Activated CD8-positive, alpha-beta memory T cell treated with anti-CD3 and anti-CD28 coated beads, Interleukin-2, amount 50 U/mL, for 24 hours (primary cell): ENCODE results near the gene TTC38.

Experiments
- DNase-seq: peaks from one replicate; pipeline ENCODE4 v3.0.0-alpha.2; 2020; ENCODE audit errors: extremely low read depth

Gene TTC38

DNA sequence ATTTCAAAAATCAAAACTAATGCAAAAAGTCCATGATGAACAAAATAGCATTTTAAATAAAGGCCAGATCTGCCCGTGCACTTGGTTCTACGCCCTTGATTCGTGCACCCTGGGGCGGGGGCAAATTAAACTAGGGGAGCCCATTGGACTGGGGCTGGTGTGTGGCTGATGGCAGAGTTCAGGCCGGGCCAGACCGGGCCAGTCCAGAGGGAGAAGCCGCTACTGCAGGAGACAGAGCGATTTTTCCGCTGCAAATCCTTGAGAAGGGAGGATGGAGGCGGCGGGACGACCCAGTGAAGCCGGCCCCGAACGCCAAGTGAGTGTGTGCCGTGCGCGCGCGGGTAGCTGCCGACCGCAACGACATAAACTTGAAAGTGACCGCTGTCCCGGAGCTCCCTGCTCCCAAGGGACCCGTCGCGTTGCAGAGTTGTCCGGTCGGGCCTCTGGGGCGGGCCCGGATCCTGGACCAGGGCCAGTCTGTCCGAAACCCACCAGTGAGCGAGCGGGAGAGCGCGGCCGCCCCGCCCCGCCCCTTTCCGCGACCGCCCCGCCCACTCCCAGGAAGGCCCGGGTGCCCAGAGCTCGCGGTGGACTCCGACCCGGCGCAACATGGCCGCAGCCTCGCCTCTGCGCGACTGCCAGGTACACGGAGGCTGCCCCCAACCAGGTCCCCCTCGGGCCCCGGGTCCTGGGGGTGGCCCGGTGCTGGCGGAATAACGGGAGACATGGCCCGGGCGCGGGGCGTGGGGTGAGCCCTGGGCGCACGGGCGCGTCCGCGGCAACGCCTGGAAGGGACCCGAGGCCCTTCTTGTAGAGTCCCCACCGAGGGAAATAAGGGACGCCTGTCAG is at the start of gene TTC38:
TTC38 (plus strand) TSS at position 578 of the 849 bp plus-strand sequence; CDS start at position 610, 32 bp downstream.
- DNase-seq, result no peak

DNA sequence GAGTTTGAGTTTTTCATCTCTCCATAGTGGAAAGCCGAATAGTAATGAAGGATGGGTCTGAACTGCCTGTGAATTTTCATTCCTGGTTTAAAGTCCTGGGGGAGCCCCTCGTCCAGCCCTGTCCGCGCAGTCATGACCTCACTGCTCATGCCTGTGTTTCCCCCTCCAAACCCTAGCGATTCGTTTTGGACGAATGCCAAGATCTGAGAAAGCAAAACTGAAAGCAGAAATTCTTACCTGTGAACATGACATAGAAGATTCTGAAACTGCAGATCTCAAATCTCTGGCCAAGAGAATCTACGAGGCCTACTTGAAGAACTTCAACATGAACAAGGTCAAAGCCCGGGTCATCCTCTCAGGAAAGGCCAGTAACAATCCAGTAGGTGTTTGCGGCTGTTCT is 48.2 kb upstream of the TTC38 start:
- DNase-seq, result no peak

DNA sequence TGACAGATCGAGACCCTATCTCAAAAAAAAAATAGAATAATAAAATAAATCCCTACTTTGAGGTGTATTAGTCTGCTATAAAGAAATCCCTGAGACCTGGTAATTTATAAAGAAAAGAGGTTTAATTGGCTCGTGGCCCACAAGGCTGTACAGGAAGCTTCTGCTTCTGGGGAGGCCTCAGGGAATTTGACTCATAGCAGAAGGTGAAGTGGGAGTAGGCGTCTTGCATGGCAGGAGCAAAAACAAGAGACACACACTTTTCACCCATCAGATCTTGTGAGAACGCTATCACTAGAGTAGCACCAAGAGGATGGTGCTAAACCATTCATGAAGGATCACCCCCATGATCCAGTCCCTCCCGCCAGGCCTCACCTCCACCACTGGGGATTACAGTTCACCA is 46.9 kb upstream of the TTC38 start:
- no peak for DNase-seq

DNA sequence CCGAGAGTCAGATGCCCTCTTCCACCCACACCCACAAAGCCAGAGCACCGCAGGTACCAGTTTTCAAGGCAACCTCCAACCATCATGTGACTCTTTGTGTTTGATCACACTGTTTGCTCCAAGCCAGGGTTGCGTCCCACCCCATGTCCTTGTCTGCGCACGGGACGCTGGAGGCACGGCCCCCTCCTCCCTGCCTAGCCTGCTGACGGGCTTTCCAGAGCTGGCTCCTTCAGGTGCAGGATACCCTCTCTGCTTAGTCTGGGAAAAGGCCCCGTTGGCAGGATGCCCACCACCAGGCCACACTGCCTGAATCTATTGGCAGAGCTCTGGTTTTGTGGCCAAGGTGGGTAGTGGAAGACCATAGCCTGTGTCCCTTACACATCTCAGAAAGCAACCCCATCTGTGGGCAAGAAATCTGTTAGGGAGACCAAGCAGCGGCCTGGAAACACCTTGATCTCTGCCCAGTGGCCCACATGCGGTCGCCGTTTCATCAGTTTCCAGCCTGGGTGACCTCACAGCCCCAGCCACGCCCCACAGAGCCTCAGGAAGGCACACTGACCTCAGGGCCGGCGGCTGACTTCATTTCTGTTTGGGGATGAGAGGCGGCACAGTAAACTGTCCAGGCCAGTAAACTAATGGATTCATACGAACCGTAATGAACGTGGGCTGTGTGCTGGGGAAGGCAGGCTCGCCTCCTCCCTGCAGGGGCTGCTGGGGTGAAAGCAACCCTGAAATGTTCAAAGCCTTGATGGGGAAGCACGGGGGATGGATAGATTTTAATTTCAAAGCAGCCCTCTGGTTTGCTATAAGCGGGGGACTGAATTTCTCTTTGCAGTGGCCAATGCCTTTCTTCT is 43.5 kb upstream of the TTC38 start:
- no peak for DNase-seq

DNA sequence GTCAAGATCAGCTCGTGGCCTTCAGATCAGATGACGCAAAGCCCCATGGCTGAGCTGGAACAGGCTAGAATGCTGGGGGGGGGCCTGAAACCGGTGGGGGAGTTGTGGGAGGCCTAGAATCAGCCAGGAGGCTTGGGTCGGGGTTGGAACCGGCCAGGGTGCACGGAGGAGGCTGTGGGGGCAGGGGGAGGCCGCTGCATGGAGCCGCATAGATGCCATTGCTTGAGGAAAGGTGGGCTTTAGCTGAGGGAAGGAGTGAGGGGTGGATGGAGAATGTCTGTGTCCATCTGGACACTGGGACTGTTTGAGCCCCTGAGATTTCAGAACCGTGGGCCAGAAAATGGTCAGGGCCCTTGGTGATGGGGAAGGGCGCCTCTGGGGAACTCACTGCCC is 42.9 kb upstream of the TTC38 start:
- DNase-seq, result no peak

DNA sequence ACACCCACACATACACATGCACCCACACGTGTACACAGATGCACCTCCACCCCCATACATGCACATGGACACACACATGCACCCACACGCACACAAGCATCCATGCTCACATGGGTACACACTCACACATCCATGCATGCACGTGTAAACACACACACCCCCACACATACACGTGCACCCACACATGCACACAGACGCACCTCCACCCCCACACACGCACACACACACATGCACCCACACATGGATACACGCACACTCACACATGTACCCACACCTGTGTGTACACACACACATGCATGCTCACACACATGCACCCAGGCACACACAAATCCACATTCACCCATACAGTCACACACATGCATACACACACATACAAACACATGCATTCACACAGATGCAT is 42.2 kb upstream of the TTC38 start:
- no peak for DNase-seq

DNA sequence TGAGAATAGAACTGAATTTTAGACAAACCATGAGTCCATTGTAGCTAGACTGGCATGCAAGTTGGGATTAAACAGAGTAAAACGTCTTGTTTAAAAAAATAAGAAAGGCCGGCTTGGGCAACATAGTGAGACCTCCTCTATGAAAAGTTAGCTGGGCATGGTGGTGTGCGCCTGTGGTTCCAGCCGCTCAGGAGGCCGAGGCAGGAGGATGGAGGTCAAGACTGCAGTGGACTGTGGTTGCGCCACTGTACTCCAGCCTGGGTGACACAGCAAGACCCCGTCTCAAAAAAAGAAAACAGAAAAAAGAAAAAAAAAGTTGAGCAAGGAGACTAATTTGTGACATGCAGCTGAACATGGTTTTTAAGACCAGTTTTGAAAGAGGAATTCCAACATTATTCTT is 41.2 kb upstream of the TTC38 start:
- no peak for DNase-seq

DNA sequence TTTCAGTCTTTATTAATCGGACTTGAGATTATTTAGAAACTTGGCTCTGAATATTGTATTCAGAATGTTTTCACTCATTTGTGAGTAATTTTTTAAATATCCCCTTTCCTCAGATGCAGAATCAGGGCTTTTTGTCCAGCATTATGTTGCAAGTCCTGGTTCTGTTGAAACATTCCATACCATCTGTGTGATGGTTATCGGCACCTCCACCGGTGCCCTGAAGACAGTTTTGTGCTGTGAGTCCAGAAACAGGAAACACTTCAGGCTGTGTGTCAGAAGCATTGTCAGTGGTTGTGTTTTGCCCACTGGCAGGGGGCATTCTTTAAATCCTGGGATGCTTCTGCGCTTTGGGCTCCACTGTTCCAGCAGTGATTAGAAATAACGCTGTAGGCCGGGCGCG is 38.1 kb upstream of the TTC38 start:
- no peak for DNase-seq

DNA sequence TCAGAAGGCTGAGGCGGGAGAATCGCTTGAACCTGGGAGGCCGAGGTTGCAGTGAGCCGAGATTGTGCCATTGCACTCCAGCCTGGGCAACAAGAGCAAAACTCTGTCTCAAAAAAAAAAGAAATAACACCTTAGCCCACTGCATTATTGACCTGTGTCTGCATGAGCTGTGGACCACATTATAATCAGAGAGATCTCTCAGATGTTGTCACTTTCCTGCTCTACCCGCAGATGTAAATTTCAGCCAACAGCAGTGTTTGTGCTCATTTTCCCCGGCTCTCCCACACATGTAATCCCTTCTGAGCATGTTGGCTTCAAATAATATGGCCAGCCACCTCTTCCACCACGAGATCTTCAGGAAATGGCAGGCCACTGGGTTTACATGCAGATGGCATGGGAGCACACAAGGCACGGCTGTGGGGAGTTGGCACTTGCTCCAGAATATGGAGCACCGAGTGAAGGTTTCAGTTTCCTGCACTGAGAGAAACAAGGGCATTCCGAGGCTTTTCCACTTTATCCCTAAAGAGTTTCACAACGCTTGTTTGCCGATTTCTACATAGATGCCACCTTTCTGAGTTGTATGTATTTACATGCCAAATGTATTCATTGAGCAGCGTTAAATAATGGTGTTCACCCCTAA is 37.4 kb upstream of the TTC38 start:
- DNase-seq, result no peak

DNA sequence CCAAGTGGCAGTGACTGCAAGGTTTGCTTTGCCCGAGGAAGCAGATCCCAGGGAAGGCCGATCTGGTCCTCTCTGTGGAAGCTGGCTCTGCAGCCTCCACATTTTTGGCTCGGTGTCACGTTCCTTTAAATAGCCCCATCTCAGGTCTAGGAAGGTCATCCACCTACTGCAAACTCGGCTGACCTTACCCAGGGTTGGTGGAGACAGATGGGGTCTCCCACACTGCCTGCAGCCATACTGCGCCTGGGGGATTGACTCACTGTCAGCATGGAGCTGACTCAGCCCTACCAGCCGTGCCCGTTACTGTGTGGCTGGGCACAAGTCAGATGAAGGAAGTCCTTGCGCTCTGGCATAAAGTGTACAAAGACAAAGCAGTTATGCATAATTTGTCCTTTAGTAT is 34.6 kb upstream of the TTC38 start:
- DNase-seq, result no peak

DNA sequence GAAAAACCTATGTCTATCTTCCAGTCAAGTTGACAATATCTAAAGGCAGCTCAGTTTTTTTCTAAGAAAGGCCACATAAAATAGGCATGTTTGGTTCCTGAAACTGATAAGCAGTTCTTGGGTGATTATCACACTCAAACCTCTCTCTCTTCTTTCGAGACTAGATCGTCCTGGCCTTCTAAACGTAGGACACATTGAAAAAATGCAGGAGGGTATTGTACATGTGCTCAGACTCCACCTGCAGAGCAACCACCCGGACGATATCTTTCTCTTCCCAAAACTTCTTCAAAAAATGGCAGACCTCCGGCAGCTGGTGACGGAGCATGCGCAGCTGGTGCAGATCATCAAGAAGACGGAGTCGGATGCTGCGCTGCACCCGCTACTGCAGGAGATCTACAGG is 32.8 kb upstream of the TTC38 start:
- no peak for DNase-seq

DNA sequence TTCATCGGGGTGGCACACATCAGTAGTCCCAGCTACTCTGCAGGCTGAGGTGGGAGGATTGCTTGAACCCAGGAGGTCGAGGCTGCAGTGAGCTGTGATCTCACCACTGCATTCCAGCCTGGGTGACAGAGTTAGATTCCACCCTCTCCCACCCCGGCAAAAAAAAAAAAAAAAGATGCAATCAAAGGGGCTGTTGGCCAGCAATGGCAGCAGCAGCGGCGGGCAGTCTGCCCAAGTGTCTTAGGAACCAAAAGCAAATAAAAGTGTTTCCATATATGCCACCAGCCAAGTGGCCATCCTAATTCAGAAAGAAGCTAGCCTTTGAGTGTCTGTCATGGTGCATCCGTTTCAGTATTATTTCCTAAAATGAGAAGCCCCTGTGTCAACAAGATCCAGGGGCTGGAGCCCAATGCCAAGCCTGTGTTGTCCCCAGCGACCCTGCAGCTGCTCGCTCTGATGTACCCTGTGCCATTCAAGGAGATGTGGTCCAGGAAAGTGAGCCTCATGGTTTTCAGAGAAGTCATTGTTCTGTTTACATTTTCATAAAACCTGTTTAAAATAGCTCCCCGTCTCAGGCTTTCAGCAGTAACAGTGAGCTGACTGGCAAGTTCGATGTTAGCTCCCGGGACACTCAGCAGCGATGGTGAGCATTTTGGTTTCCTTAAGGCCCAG is 30.2 kb upstream of the TTC38 start:
- DNase-seq, result no peak

DNA sequence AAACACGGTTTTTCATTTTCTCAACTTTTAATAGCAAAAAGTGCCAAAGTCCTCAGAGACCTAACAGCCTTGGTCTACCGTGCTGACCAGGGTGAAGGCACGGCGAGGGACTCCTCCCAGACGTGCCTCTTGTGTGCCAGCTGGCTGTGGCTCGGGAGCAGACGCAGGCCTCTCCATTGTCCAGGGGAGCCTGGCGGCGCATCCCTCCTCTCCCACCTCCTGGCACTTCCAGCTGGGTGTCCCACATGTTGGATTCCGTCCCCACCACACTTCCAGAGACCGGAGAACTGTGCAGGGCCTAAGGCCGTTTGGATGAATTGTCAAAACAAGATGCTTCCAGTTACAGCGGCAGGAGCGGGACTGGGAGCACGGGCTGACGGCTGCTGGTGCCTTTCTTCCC is 29.3 kb upstream of the TTC38 start:
- no peak for DNase-seq

DNA sequence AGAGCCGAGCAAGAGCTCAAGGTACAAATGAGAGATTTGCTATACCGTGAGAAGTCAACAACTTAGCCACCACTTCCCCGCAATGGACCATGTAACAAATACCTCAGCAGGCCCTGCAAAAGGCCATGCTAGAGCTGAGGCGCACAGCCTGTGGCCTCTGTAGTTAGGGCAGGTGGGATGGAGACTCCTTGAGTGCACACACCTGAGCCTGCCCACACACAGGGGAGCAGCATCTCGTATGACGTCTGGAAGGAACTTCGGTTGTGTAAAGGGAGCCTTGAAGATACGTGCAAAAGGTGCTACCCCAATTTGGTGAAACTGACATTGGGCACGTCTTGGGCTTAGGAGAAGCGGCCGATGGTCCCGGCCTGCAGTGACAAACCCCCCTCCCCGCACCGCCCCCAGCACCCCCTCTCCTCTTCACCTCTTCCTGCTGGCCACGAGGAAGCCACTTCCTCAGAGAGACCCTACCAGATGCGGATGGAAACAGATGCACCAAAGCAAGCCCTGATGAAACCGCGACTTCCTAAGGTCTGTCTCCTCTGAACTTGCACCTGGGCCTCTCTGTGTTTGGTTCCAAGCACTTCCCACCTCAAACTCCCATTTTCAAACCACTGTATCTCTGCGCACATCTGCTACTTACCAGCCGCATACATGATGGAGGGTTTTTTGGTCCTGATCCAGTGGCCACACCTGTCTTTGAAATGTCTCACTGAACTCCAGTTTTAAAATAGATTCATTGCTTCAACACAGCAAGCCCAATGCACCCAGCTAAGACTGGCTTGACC is 28.4 kb upstream of the TTC38 start:
- DNase-seq, result no peak

DNA sequence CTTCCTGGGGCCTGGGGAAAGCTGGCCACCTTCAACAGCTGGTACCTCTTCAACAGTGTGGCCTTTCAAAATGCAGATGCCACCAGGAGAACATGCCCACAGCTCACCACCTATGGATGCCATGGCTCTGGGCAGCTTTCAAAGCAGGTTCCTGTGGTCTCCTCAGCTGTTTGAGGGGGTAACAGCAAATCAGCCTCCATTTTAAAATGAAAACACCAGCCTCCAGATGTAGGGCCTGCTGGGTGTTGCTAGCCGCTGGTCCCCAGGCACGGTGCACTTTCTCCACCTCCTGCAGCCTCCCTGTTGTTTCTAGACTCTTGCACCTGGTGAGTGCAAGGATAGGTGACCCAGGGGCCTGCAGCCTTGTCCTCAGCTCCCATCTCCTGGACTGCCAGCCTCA is 27.7 kb upstream of the TTC38 start:
- DNase-seq, result no peak

DNA sequence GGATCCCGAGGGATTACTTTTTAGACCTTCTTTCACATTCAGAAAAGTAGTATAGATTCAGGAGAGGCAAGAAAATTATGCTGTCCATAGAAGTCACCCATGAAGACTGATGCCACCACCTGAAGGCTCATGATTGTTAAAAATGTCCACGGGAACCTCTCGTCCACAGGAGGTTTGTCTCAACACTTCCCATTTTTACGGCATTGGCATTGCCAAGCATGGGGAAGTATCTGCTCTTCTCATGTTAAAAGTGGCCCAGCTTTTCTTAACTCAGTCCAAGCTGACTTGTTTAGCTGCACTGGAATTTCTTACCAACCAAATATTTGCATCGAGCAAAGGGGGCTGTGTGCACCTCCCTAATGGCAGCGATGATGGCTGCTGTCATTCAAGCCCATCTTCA is 27.3 kb upstream of the TTC38 start:
- DNase-seq, result no peak

DNA sequence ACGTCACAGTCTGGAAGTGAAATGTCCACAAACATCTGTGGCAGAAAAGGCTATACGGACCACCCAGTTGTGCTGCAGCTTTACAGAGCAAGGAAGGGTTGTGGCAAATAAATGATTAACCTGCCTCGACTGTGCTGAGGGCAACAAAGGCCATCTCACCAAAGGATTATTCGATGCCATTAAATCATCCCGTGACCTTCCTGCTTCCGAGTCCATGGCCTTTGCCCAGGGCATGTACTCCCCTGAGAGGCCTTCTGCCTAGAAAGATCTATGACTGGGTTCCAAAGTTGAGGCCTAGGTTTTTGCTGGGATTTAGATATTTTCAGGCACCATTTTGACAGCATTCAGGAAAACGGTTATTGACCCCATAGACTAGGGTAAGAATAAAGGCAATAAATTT is 26.9 kb upstream of the TTC38 start:
- DNase-seq, result no peak

DNA sequence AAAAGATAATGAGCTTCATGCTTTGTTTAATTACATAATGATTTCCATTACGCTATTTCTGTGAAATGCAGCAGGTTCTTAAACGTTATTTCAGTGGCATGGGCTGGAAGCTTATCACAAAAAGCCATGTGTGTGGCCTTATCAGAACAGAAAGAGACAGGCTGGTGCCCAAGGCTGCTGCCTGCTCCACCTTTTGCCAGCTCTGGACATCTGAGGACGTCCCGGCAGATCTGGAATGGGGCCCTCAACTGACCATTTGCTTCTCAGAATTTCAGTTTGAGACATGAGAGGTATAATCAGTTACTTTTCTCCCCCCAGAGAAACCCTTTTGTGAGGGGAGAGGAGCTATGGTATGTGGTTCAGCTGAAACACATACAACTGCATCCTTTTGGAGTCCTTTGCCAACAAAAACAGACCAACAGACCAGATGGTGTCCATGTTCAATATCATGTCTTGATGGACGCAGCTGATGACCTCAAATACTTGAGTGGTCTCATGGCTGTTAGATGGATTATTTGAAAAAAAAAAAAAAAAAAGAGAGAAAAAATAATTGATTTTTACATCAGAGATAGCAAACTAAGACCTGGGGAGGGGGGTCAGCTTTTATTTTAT is 26.3 kb upstream of the TTC38 start:
- DNase-seq, result no peak

DNA sequence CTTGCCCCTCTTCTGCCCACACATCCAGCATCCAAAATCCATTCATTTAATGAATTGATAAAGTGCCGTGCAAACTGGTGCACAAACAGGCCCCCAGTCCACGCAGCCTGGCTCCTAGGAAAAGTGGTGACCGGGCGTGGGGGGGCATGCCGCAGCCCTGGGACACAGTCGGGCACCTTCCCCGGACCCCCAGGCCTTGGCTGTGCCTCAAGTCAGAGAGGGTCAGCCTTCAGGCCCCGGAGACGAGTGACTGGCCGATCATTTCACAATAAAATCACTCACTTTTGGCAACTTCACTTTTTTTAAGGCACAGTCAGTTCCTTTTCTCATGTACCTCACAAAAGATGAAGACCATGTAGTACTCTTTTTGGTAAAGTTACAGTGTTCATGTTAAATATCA is 25.7 kb upstream of the TTC38 start:
- no peak for DNase-seq

DNA sequence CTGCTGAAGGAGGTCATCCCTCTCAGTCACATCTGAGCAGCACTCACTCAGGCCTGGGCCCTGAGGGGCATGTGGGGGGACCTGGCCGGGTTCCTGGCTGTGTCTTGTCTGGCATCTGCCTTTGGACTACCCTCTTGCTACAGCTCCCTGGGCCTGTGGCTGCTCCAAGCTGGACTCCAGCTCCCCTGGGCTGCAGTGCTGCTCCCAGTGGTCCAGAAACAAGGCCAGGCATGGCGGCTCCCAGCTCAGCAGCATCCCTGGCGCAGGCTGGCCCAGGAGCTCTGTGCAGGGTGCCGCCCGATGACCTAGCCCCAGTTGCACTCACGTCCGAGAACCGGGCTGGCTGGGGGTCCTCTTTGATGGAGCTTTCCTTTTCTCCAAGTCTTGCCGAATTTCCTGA is 23.0 kb upstream of the TTC38 start:
- no peak for DNase-seq

DNA sequence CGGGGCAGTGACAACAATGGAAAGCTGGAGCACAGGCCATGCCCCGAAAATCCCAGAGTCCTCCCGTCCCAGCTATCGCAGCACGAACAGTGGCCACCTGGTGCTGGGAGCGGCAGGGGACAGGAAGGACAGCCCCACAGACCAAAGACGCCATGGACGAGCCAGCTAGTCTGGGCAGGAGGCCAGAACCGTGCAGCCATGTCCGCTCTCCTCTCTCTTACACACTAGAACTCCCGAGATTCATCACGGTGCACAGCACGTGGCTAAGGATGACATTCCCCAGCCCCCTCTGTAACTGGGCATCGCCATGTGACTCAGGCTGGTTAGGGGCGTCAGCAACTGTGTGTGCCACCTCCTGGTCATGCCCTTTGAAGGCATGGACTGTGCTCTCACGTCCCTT is 22.3 kb upstream of the TTC38 start:
- DNase-seq, result no peak
